H54 (cell line): ENCODE measurements around the gene RNF40.

Experiments used
- DNase-seq: peaks from one replicate; pipeline ENCODE4 v3.0.0; 2011; ENCODE audit warnings: low spot score, mixed read lengths; ENCODE audit not compliant: insufficient read length
- FAIRE-seq: peaks from 3 replicates; lab custom pipeline; 2011; peaks lifted over from hg19 to GRCh38; lab: Jason Lieb, UNC
- POLR2A ChIP-seq: IDR thresholded peaks from 2 replicates; pipeline ENCODE4 v1.6.1; 2011; ENCODE audit warnings: low read depth, mild to moderate bottlenecking, low read length

The RNF40 gene

DNA sequence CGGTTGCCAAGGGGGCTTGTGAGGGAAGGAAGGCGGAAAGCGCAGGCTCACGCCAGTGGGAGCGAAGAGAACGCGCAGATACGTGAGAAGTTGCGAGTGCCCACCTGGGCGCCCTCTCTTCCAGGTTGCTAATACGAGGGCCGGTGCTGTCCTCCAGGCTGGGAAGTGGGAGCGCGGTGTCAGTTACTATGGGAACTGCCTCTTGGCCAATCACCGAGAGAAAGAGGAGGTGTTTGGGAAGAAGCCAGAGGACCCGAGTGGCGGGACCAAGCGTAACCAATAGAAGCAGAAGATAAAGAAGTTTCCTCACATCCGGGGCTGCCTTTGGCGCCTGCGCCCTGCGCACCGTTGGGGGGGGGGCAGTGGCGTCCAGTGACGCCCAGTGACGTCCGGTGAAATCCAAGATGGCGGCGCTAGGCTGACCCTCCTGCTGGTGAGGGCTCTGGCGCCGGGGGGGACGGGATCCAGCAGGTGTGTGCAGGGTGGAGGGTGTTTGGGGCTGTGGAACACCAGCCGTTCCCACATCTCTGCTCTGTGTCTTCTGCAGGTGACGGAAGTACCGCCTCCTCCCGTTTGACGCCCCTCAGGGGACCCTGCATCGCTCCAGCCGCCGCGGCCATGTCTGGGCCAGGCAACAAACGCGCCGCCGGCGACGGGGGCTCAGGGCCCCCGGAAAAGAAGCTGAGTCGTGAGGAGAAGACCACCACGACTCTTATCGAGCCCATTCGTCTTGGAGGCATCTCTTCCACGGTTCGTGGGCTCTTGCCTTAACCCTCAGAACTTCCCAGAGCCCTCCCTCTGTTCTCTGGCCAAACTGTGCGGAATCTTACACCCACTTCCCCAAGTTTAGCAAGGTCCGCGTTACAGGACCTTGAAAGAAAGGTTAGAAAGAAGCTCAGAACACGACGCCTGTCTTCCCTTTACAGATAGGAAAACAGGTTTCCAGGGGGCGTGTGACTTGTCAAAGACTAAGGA is at the start of gene RNF40, which contains the start of gene CFAP119:
Gene RNF40, plus strand, starts transcription at position 395 of the 975 bp plus-strand sequence. Its CDS starts 224 bp downstream, at position 619.
Gene CFAP119, minus strand, starts transcription at position 135 of the 975 bp plus-strand sequence. CDS start 314 bp downstream, outside the sequence.
- no peak for FAIRE-seq
- DNase-seq: peak; percentile 99
- TF ChIP-seq POLR2A: peak; percentile 77

DNA sequence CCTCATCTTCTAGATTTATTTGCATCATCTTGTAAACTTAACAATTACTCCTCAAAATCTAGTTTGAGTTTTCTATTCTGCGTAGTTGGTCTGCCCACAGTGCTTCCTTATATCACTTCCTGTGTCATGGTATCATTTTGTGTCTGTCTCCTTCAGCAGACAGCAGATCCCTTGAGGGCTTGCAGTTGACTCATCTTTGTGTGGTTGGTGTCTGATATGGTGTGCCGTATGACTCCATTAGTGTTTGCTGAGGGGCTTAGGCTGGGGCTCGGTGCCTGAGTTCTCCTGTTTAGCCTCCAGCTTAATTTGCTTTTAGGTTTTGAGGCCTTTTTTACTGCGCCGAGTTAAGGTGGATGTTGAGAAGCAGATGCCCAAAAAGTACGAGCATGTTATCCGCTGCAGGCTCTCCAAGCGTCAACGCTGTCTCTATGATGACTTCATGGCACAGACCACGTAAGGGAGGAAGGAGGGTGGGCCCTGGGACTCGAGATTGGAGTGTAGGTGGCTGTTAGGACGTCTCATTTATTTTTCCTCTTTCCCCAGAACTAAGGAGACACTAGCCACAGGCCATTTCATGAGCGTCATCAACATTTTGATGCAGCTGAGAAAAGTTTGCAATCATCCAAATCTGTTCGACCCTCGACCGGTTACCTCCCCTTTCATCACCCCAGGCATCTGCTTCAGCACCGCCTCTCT is 46.2 kb upstream of the RNF40 start:
- no peak for DNase-seq
- no peak for TF ChIP-seq POLR2A
- FAIRE-seq: no peak

DNA sequence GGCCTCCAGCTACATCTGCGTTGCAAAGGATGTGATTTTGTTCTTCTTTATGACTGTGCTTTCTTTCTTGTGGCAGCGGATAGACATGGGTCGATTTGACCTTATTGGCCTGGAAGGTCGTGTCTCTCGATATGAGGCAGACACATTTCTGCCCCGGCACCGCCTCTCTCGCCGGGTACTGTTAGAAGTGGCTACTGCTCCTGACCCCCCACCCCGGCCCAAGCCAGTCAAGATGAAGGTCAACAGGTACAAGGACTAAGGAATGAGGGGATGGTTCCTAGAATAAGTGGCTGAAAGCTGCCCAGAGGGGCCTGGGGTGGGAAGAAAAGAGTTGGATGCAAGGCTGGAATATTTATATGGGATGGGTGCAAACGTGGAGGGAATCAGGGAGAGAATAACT is 42.0 kb upstream of the RNF40 start:
- DNase-seq: no peak
- no peak for TF ChIP-seq POLR2A
- no peak for FAIRE-seq

DNA sequence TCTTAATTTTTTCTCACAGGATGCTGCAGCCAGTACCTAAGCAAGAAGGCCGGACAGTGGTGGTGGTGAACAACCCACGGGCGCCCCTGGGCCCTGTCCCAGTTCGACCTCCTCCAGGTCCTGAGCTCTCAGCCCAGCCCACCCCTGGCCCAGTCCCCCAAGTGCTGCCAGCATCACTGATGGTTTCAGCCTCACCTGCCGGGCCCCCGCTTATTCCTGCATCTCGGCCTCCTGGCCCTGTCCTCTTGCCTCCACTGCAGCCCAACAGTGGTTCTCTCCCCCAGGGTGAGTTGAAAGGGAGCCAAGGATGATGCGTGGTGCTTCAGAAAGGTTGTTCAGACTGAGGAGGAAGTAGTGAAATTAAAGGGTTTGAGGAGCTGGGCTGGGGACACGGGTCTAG is 41.4 kb upstream of the RNF40 start:
- DNase-seq (no peak), FAIRE-seq (no peak)
- TF ChIP-seq POLR2A: no peak

DNA sequence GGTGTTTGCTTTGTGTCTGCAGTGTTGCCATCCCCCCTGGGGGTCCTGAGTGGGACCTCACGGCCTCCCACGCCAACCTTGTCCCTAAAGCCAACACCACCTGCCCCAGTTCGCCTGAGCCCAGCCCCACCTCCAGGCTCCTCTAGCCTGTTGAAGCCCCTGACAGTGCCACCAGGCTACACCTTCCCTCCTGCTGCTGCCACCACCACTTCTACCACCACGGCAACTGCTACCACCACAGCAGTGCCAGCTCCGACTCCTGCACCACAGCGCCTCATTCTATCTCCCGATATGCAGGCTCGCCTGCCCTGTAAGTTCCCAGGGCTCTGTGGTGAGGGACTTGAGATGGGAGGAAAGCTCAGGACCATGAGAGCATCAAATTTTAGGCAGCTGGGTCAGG is 41.0 kb upstream of the RNF40 start:
- FAIRE-seq (no peak), DNase-seq (no peak)
- no peak for TF ChIP-seq POLR2A

DNA sequence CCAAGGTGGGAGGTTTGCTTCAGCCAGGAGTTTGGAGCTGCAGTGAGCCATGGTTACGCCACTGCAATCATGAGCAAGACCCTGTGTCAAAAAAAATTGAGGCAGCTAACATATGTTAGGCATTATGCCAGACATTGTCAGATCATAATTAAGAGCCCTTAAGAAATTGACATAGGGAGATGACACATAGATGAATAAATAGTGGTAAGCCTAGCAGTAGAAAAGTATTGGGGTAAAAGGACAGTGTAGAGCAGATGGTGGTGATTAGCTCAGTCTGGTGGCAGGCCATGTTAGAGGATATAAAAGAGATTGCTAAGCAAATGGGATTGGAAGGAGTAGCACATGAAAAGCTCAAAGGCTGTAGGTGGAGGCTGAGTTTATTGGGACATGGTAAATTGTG is 40.5 kb upstream of the RNF40 start:
- DNase-seq (no peak), FAIRE-seq (no peak)
- TF ChIP-seq POLR2A: no peak

DNA sequence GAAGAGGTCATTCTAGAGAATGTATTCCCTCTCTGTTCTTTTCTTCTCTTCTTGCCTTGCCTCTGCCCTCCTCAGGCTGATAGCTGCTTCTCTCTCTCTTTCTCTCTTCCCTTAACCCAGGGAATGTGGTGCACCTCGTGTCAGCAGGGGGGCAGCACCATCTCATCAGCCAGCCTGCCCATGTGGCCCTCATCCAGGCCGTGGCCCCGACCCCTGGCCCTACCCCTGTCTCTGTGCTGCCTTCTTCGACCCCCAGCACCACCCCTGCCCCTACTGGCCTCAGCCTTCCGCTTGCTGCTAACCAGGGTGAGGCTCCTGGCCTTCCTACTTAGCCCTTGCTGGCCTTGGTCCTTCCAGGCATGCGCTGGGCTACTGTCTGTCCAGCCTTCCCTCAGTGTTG is 39.7 kb upstream of the RNF40 start:
- DNase-seq (no peak), FAIRE-seq (no peak)
- TF ChIP-seq POLR2A: no peak

DNA sequence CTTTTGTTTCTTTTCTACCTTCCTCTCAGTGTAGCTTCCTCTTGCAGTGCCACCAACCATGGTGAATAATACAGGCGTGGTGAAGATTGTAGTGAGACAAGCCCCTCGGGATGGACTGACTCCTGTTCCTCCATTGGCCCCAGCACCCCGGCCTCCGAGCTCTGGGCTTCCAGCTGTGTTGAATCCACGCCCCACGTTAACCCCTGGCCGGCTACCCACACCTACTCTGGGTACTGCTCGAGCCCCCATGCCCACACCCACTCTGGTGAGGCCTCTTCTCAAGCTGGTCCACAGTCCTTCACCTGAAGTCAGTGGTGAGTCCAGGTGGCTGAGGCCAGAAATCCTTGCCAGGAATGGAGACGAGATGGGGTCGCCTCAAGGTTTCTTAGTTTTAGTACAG is 39.2 kb upstream of the RNF40 start:
- FAIRE-seq (no peak), DNase-seq (no peak)
- no peak for TF ChIP-seq POLR2A

DNA sequence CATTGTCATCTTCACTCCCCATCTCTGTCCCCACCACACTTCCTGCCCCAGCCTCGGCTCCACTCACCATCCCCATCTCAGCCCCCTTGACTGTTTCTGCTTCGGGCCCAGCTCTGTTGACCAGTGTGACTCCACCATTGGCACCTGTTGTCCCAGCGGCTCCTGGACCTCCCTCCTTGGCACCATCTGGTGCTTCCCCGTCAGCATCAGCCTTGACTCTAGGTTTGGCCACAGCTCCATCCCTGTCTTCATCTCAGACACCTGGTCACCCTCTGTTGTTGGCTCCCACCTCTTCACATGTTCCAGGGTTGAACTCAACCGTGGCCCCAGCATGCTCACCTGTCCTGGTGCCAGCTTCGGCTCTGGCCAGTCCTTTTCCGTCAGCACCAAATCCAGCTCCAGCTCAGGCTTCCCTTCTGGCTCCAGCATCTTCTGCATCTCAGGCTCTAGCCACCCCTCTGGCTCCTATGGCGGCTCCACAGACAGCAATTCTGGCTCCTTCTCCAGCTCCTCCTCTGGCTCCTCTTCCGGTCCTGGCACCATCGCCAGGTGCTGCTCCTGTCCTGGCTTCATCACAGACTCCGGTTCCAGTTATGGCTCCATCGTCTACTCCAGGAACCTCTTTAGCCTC is 38.3 kb upstream of the RNF40 start:
- TF ChIP-seq POLR2A: no peak
- DNase-seq (no peak), FAIRE-seq (no peak)

DNA sequence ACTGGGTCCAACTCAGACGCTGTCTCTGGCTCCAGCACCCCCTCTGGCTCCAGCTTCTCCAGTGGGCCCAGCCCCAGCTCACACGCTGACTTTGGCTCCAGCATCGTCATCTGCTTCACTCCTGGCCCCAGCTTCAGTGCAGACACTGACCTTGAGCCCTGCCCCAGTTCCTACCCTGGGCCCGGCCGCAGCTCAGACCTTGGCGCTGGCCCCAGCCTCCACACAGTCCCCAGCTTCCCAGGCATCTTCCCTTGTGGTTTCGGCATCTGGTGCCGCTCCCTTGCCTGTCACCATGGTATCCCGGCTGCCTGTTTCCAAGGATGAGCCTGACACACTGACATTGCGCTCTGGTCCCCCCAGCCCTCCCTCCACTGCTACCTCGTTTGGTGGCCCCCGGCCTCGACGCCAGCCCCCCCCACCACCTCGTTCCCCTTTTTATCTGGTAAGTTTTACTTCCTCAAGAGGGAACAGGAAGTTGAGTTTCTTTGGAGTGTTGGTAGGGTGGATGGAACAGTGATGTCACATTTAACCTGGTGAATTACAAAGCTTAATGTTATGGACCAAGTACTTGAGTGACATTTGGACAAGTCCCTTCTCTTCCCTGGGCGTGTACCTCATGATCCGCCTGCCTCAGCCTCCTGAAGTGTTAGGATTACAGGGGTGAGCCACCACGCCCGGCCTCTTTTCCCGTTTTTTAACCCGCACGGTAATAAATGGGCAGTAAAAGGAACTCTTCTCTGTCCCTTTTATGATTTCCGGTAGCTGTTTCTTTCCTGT is 37.3 kb upstream of the RNF40 start:
- DNase-seq (no peak), FAIRE-seq (no peak)
- TF ChIP-seq POLR2A: no peak

DNA sequence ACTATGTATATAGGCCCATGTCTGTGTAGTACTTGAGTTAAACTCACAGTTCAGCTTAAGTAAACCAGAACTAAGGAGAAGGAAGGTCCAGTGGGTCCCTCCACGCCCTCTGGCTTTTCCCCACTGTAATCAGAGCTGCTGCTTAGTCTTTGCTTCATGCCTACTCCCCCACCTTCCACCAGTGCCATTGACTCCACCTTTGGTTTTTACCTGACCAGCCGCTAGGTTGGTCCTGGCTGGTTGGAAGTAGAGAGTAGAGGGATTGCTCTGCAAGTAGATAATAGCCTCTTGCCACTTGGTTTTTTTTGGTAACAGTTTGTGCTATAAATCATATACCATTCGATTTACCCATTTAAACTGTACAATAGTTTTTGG is 36.7 kb upstream of the RNF40 start:
- FAIRE-seq (no peak), DNase-seq (no peak)
- no peak for TF ChIP-seq POLR2A

DNA sequence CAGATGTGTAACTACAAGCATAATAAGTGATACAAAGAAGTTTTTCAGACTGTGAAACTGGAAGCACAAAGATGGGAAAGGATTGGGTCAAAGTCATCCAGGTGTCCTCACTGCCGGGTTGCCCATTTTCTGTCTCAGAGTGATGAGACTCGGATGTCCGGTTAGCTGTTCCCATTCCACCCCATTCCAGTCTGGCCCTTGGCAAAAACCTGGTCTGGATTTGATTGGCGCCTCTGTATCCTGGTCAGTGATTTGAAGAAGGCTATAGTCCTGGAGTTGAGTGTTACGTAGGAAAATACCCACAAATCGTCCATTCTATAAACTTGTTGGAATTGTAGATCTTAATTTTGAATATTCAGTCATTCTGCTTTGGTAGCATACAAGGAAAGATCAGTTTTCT is 33.8 kb upstream of the RNF40 start:
- FAIRE-seq: no peak
- no peak for TF ChIP-seq POLR2A
- no peak for DNase-seq

DNA sequence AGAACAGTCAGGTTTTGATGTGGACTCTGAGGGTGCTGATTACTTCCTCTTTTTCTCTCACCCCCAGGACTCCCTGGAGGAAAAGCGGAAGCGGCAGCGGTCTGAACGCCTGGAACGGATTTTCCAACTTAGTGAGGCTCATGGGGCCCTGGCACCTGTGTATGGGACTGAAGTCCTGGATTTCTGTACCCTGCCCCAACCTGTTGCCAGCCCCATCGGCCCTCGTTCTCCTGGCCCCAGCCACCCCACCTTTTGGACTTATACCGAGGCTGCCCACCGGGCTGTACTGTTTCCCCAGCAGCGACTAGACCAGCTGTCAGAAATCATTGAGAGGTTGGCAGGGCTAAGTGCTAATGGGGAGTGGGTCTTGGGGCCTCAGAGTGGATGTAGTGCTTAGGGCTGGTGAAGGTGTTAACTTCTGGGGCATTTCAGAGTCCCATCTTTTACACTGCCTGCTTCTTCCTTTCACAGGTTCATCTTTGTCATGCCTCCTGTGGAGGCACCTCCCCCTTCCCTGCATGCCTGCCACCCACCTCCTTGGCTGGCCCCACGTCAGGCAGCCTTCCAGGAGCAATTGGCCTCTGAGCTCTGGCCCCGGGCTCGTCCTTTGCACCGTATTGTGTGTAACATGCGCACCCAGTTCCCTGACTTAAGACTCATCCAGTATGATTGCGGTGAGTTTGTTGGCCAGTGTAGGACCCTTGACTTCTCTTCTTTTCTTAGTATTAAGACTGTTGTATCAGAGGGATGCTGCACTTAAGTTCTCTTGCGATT is 33.0 kb upstream of the RNF40 start:
- DNase-seq (no peak), FAIRE-seq (no peak)
- TF ChIP-seq POLR2A: no peak
